Measurements from ENCODE around the gene RBP3.

- no peak for TF ChIP-seq POLR2A (IDR thresholded peaks at IDR 0.05)
- TF ChIP-seq EP300 (IDR thresholded peaks at IDR 0.05), result no peak
Observed at GRCh38 chr10:47322300-47323061, 25.7 kb upstream of the RBP3 start, which contains the start of gene GDF2.

Data from ovary (tissue), 1 donor.